ENCODE data around the gene RAD51B.

DNA sequence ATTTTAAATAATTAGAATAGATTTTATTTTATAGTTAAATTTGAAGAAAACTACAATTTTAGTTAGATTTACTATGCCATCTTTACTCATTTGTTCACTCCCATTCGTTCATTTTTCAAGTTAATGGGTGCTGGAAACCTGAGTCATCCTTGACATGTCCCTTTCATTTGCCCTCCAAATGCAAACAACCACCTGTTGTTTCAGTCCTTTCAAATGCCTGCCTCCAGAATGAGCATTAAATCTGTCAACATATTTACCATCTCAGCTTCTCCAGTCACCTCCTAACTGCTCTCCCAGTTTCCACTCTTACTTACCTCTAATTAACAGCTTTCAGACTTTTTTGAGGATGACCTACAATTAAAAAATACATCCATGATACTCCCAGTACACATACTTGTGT, 375.5 kb downstream of the RAD51B start:
- TF ChIP-seq HNRNPLL (IDR thresholded peaks at IDR 0.05; ENCODE audit: low read depth, low read length, poor library complexity, severe bottlenecking): no peak
- TF ChIP-seq JUN (CRISPR knock-in tag; IDR thresholded peaks at IDR 0.05): no peak
- TF ChIP-seq YEATS2 (CRISPR knock-in tag; IDR thresholded peaks at IDR 0.05; ENCODE audit: borderline replicate concordance): no peak
- TF ChIP-seq, protein P1, sequence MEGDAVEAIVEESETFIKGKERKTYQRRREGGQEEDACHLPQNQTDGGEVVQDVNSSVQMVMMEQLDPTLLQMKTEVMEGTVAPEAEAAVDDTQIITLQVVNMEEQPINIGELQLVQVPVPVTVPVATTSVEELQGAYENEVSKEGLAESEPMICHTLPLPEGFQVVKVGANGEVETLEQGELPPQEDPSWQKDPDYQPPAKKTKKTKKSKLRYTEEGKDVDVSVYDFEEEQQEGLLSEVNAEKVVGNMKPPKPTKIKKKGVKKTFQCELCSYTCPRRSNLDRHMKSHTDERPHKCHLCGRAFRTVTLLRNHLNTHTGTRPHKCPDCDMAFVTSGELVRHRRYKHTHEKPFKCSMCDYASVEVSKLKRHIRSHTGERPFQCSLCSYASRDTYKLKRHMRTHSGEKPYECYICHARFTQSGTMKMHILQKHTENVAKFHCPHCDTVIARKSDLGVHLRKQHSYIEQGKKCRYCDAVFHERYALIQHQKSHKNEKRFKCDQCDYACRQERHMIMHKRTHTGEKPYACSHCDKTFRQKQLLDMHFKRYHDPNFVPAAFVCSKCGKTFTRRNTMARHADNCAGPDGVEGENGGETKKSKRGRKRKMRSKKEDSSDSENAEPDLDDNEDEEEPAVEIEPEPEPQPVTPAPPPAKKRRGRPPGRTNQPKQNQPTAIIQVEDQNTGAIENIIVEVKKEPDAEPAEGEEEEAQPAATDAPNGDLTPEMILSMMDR (CRISPR knock-in tag; IDR thresholded peaks at IDR 0.05): no peak
- no peak for TF ChIP-seq CEBPB (IDR thresholded peaks at IDR 0.05; ENCODE audit: borderline replicate concordance, low read depth, low read length)
- TF ChIP-seq CENPX (CRISPR knock-in tag; IDR thresholded peaks at IDR 0.05): no peak
- peak; percentile 74; the same call in 1 of the 2 replicates for TF ChIP-seq HMG20A (CRISPR knock-in tag; IDR thresholded peaks at IDR 0.05; ENCODE audit: borderline replicate concordance)
- no peak for TF ChIP-seq ATF1 (CRISPR knock-in tag; IDR thresholded peaks at IDR 0.05)
- TF ChIP-seq YY1 (IDR thresholded peaks at IDR 0.05; ENCODE audit: insufficient read depth, insufficient replicate concordance, low read depth, low read length): no peak
- no peak for TF ChIP-seq EZH2 (conservative IDR thresholded peaks at IDR 0.05; ENCODE audit: low read depth, low read length)
- TF ChIP-seq ZIK1 (CRISPR knock-in tag; IDR thresholded peaks at IDR 0.05; ENCODE audit: borderline replicate concordance, low read depth): no peak
- TF ChIP-seq MBD4 (IDR thresholded peaks at IDR 0.05; ENCODE audit: borderline replicate concordance, low read length): no peak

Measured in HepG2 (cell line).